IMR-90 (cell line): ENCODE data around the gene PRPS1L1. TPM values are rescaled to one million over a fixed set of nuclear protein-coding genes. Genes with fewer than 3 reads are reported as not detected.

Source experiments
- ATAC-seq: fragments of 200-7000 bp; cut with Tn5 transposase; 2 replicates; pipeline ENCODE4 v1.9.1; 2020; ENCODE audit warnings: low read depth, mild to moderate bottlenecking, moderate library complexity
- BruUV-seq: library from RNA; stranded (reverse); fragments of 400-500 nt; replicated peaks from 2 replicates; lab custom pipeline; 2021; lab: Mats Ljungman, UMichigan
- CTCF ChIA-PET: fragments of 300-600 bp; formaldehyde crosslinking; extraction: SDS; loops from one replicate; lab custom pipeline; 2021; ENCODE audit warnings: antibody characterized with exemption; lab: Yijun Ruan, JAX
- POLR2A ChIA-PET: fragments of 300-600 bp; sonication (Branson Sonifier 250); formaldehyde crosslinking; loops from one replicate; lab custom pipeline; 2022; ENCODE audit warnings: antibody characterized with exemption; ENCODE audit not compliant: unreplicated experiment; lab: Charles Lee
- DNase-seq: peaks from one replicate; pipeline ENCODE4 v3.0.0; 2013
- H2AFZ ChIP-seq: replicated peaks from 2 replicates; pipeline ENCODE3; 2013; ENCODE audit warnings: low read length, mild to moderate bottlenecking; ENCODE audit not compliant: poor library complexity
- H2AK5ac ChIP-seq: 2 replicates; pipeline ENCODE4 v1.6.1; 2013; ENCODE audit warnings: low read depth, low read length, inconsistent platforms
- H2AK9ac ChIP-seq: replicated peaks from 2 replicates; pipeline ENCODE3; 2013; ENCODE audit warnings: mild to moderate bottlenecking, low read depth, low read length, moderate library complexity; ENCODE audit not compliant: poor library complexity
- H2BK120ac ChIP-seq: 2 replicates; pipeline ENCODE4 v1.6.1; 2013; ENCODE audit warnings: low read depth, low read length, inconsistent platforms
- H2BK15ac ChIP-seq: 3 replicates; pipeline ENCODE4 v1.6.1; 2013; ENCODE audit warnings: low read depth, low read length, inconsistent platforms
- H2BK20ac ChIP-seq: 2 replicates; pipeline ENCODE4 v1.6.1; 2013; ENCODE audit warnings: low read depth, mild to moderate bottlenecking, inconsistent platforms, low read length, moderate library complexity
- H2BK5ac ChIP-seq: 2 replicates; pipeline ENCODE4 v1.6.1; 2013; ENCODE audit warnings: mild to moderate bottlenecking, low read depth, low read length, inconsistent platforms; ENCODE audit not compliant: poor library complexity, severe bottlenecking
- H3K14ac ChIP-seq: replicated peaks from 2 replicates; pipeline ENCODE4 v1.6.1; 2013; ENCODE audit warnings: low read depth, low read length, inconsistent platforms
- H3K18ac ChIP-seq: 2 replicates; pipeline ENCODE4 v1.6.1; 2013; ENCODE audit warnings: low read depth, low read length, control low read depth
- H3K23ac ChIP-seq: 2 replicates; pipeline ENCODE4 v1.6.1; 2013; ENCODE audit warnings: low read depth, low read length, inconsistent platforms
- H3K27ac ChIP-seq: 2 replicates; pipeline ENCODE4 v1.5.1; 2013; ENCODE audit warnings: mild to moderate bottlenecking, control low read depth, low read length; ENCODE audit not compliant: insufficient read depth
- H3K27me3 ChIP-seq: 2 replicates; pipeline ENCODE4 v1.6.1; 2013; ENCODE audit warnings: low read length; ENCODE audit not compliant: control insufficient read depth, insufficient read depth
- H3K36me3 ChIP-seq: 2 replicates; pipeline ENCODE4 v1.6.1; 2013; ENCODE audit warnings: low read length, mixed read lengths; ENCODE audit not compliant: control insufficient read depth, insufficient read depth
- H3K4ac ChIP-seq: 2 replicates; pipeline ENCODE4 v1.6.1; 2013; ENCODE audit warnings: low read depth, low read length, inconsistent platforms
- H3K4me1 ChIP-seq: 2 replicates; pipeline ENCODE4 v1.6.1; 2013; ENCODE audit warnings: low read length, mixed read lengths; ENCODE audit not compliant: control insufficient read depth, insufficient read depth
- H3K4me2 ChIP-seq: 2 replicates; pipeline ENCODE4 v1.6.1; 2013; ENCODE audit warnings: low read depth, mild to moderate bottlenecking, control low read depth, low read length, moderate library complexity
- H3K4me3 ChIP-seq: 2 replicates; pipeline ENCODE4 v1.5.1; 2013; ENCODE audit warnings: low read depth, mild to moderate bottlenecking, control low read depth, low read length, moderate library complexity; ENCODE audit not compliant: insufficient read depth
- H3K56ac ChIP-seq: 2 replicates; pipeline ENCODE4 v1.6.1; 2013; ENCODE audit warnings: low read length, inconsistent platforms; ENCODE audit not compliant: insufficient read depth; ENCODE audit errors: extremely low read depth
- H3K79me1 ChIP-seq, 2 experiments: 2 replicates each; pipeline ENCODE4 v1.6.1; 2013; ENCODE audit warnings: low read length in 2 of 2, inconsistent platforms in 1 of 2, low read depth in 1 of 2
- H3K9ac ChIP-seq: 2 replicates; pipeline ENCODE4 v1.6.1; 2013; ENCODE audit warnings: low read depth, low read length, control low read depth
- H3K9me1 ChIP-seq: 2 replicates; pipeline ENCODE4 v1.6.1; 2013; ENCODE audit warnings: low read length, inconsistent platforms; ENCODE audit not compliant: insufficient read depth
- H3K9me3 ChIP-seq: 2 replicates; pipeline ENCODE4 v1.6.1; 2013; ENCODE audit warnings: low read length; ENCODE audit not compliant: control insufficient read depth, insufficient read depth
- H4K20me1 ChIP-seq: 2 replicates; pipeline ENCODE4 v1.6.1; 2013; ENCODE audit warnings: low read length, inconsistent platforms; ENCODE audit not compliant: insufficient read depth
- H4K5ac ChIP-seq: 2 replicates; pipeline ENCODE4 v1.6.1; 2013; ENCODE audit warnings: mild to moderate bottlenecking, low read depth, low read length, control low read depth
- H4K8ac ChIP-seq, 2 experiments: 2 replicates each; pipeline ENCODE4 v1.6.1; 2013; ENCODE audit warnings: low read depth in 2 of 2, low read length in 2 of 2, control low read depth in 1 of 2, inconsistent platforms in 1 of 2
- H4K91ac ChIP-seq: 2 replicates; pipeline ENCODE4 v1.6.1; 2013; ENCODE audit warnings: low read depth, low read length, inconsistent platforms; ENCODE audit not compliant: insufficient read depth
- BHLHE40 ChIP-seq: fragments of 150-350 bp; IDR thresholded peaks from 2 replicates; pipeline ENCODE4 v1.6.1; 2016; ENCODE audit warnings: mild to moderate bottlenecking, low read depth, low read length
- CEBPB ChIP-seq: IDR thresholded peaks from 2 replicates; pipeline ENCODE4 v1.6.1; 2012; ENCODE audit warnings: low read depth, low read length, improper control_type of control experiment
- CHD1 ChIP-seq: IDR thresholded peaks from 2 replicates; pipeline ENCODE4 v1.6.1; 2012; ENCODE audit warnings: low read depth, low read length, improper control_type of control experiment
- CTCF ChIP-seq: conservative IDR thresholded peaks from 2 replicates; pipeline ENCODE4 v1.5.1; 2012; ENCODE audit warnings: mild to moderate bottlenecking, low read depth, low read length, improper control_type of control experiment
- ELK1 ChIP-seq: fragments of 150-350 bp; IDR thresholded peaks from 2 replicates; pipeline ENCODE4 v1.6.1; 2016; ENCODE audit warnings: low read depth, mild to moderate bottlenecking, low read length, moderate library complexity, borderline replicate concordance
- MAFK ChIP-seq: IDR thresholded peaks from 2 replicates; pipeline ENCODE4 v1.6.1; 2012; ENCODE audit warnings: low read depth, low read length, improper control_type of control experiment
- MXI1 ChIP-seq: IDR thresholded peaks from 2 replicates; pipeline ENCODE4 v1.6.1; 2012; ENCODE audit warnings: low read depth, mild to moderate bottlenecking, low read length, moderate library complexity, borderline replicate concordance
- NFE2L2 ChIP-seq: fragments of 150-350 bp; IDR thresholded peaks from 2 replicates; pipeline ENCODE4 v1.6.1; 2016; ENCODE audit warnings: low read depth, mild to moderate bottlenecking, low read length
- RAD21 ChIP-seq: IDR thresholded peaks from 2 replicates; pipeline ENCODE4 v1.6.1; 2012; ENCODE audit warnings: low read length, improper control_type of control experiment
- RCOR1 ChIP-seq: IDR thresholded peaks from 2 replicates; pipeline ENCODE4 v1.6.1; 2012; ENCODE audit warnings: mild to moderate bottlenecking, low read length, improper control_type of control experiment; ENCODE audit not compliant: insufficient replicate concordance
- USF2 ChIP-seq: fragments of 150-350 bp; IDR thresholded peaks from 2 replicates; pipeline ENCODE4 v1.6.1; 2017; ENCODE audit warnings: mild to moderate bottlenecking, antibody characterized with exemption, low read length, low read depth
- WGBS, 2 experiments: methylation state at CpG; one replicate each; pipeline versions ENCODE4 v1.1.5 to v1.1.7; 2013; ENCODE audit warnings: missing lambda C conversion rate in 2 of 2; ENCODE audit not compliant: insufficient read length in 1 of 2; ENCODE audit errors: extremely low coverage in 2 of 2; 5-methylcytosine and 5-hydroxymethylcytosine counted together
- dilution Hi-C: fragments of 300-500 bp; cut with HindIII; formaldehyde crosslinking; loops from one replicate; pipeline ENCODE4 v1.14.3; 2018; ENCODE audit warnings: low sequenced_read_pairs; ENCODE audit not compliant: unreplicated experiment
- in situ Hi-C: fragments of 300-500 bp; cut with MboI; formaldehyde crosslinking; loops from 3 replicates; pipeline ENCODE4 v1.14.3; 2019; ENCODE audit warnings: low sequenced_read_pairs, inconsistent platforms, mixed read lengths
- intact Hi-C: fragments of 100-400 bp; cut with micrococcal nuclease; formaldehyde crosslinking; loops from 2 replicates; pipeline ENCODE4 v1.10.0; 2022
- polyA plus RNA-seq, 3 experiments: library from polyadenylated mRNA; depleted of rRNA; stranded (reverse); fragments of >200 nt; gene quantifications; 2 replicates each; pipeline ENCODE4 v1.2.3, GENCODE V29; 2012; ENCODE audit warnings: low replicate concordance in 1 of 3
- total RNA-seq: library from RNA; depleted of rRNA; stranded (reverse); fragments of >200 nt; gene quantifications from 2 replicates; pipeline ENCODE4 v1.2.3, GENCODE V29; 2012

The PRPS1L1 gene
- total and polyA plus RNA-seq, 2 of the 4 experiments (the other 2 are of a cell fraction) = not detected

- Histone ChIP-seq H2BK5ac (no peak overlapping the region), H3K27ac (no peak overlapping the region), H3K9ac (no peak overlapping the region), H4K5ac (no peak overlapping the region), H3K9me1 (peaks cover 2% of the 10 kb centered on the region; the same call in 1 of the 2 replicates), H3K23ac (no peak overlapping the region), H2AFZ (no peak overlapping the region), H2AK9ac (no peak overlapping the region), H4K8ac (no peak overlapping the region), H3K36me3 (no peaks in the 10 kb centered on the region), H3K4me2 (no peak overlapping the region), H3K4me1 (no peaks in the 10 kb centered on the region; the same call in 1 of the 2 replicates), H4K20me1 (no peaks in the 10 kb centered on the region), H3K56ac (no peak overlapping the region), H2BK20ac (no peak overlapping the region), H3K79me1 (no peaks in the 10 kb centered on the region), H2BK15ac (no peak overlapping the region), H2BK120ac (no peak overlapping the region), H4K91ac (no peak overlapping the region), H3K18ac (no peak overlapping the region), H3K4me3 (no peak overlapping the region), H3K9me3 (no peaks in the 10 kb centered on the region), H3K4ac (no peak overlapping the region), H3K27me3 (no peaks in the 10 kb centered on the region), H2AK5ac (no peak overlapping the region), H3K14ac (no peak overlapping the region)
- dilution Hi-C loops (no loop called here), intact Hi-C loops (no loop called here), in situ Hi-C loops (no loop called here)
- ATAC-seq (no peak), DNase-seq (no peak)
- 100% methylated on average over 2 of the region's 3 CpGs; no CpG with 5 or more reads in 1 of the 2 experiments for WGBS, 2 experiments
- ChIA-PET CTCF (no interaction called here), POLR2A (no interaction called here)
- TF ChIP-seq CEBPB (no peak), MXI1 (no peak), CHD1 (no peak), RCOR1 (no peak), NFE2L2 (no peak), RAD21 (no peak), ELK1 (no peak), USF2 (no peak), CTCF (no peak), BHLHE40 (no peak), MAFK (no peak)
- no TSS peak for BruUV-seq
Observed at GRCh38 chr7:17990761-17991160, 36.9 kb downstream of the PRPS1L1 start.
